ENCODE measurements around the gene MAGEF1.

Gene MAGEF1, protein sequence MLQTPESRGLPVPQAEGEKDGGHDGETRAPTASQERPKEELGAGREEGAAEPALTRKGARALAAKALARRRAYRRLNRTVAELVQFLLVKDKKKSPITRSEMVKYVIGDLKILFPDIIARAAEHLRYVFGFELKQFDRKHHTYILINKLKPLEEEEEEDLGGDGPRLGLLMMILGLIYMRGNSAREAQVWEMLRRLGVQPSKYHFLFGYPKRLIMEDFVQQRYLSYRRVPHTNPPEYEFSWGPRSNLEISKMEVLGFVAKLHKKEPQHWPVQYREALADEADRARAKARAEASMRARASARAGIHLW

GRCh38 chr3:184711493-184712247 lies at the start of gene MAGEF1:
TSS of gene MAGEF1 (minus strand) at chr3:184712064. CDS start at chr3:184711821, 243 bp downstream.
- DNase-seq, result peak; percentile 55 to 67

- DNase-seq, result no peak
Measured at GRCh38 chr3:184761075-184761841, 49.4 kb upstream of the MAGEF1 start.

GRCh38 chr3:184760337-184761074 lies 48.6 kb upstream of the MAGEF1 start:
- no peak for DNase-seq

DNA sequence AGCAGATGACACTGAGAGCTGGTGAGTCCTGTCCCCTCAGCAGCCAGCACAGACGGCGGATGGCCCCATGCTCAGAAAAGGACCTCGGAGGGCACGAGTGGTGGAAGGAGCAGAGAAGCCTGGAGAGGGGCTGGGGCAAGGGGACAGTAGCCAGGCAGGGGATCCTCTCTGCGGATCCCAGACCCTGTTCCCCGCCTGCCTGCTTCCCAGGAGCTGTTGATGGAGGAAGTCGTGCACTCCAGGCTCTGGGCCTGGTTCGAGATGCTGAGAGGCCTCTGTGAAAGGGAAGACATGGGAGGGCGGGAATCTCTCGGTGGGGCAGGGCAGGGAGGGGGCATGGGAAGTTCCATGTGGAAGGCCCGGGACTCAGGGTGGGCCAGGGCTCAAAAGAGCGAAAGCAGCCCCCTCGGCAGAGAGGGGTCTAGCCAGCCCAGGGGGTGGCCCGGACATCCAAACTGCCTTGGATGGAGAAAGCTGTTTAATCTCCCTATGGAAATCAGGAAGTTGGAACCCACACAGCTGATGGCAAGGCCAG lies 47.9 kb upstream of the MAGEF1 start:
- no peak for DNase-seq

- DNase-seq, result no peak
Measured at GRCh38 chr3:184758056-184758455, 46.2 kb upstream of the MAGEF1 start.

DNA sequence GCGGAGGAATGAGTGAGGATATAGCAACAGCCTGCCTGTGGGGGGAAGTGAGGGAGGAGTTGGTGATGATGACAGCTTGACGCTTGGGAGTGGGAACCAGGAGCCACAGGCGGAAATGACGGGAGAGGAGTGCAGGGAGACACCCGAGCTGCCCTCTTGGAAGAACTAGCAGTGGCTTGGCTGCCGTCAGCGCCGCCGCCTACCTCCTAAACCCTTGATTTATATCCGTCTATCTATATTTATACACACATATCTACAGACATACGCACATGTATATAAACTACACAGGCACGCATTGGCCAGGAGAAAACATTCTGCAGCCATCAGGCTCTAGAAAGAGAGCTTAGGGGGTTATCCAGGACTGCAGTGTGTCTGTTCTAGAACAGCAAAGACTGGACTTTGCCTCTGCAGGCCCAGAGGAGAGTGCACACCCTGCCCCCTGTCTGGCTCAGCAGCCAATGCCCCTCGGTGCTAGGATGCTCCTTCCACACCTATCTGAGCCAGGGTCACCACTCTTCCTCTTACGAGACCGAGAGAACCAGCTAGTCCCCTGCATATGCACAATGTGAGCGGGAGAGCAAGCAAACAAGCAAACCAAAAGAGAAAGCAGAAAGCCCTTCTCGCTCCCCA lies 45.3 kb upstream of the MAGEF1 start:
- DNase-seq, result no peak

DNA sequence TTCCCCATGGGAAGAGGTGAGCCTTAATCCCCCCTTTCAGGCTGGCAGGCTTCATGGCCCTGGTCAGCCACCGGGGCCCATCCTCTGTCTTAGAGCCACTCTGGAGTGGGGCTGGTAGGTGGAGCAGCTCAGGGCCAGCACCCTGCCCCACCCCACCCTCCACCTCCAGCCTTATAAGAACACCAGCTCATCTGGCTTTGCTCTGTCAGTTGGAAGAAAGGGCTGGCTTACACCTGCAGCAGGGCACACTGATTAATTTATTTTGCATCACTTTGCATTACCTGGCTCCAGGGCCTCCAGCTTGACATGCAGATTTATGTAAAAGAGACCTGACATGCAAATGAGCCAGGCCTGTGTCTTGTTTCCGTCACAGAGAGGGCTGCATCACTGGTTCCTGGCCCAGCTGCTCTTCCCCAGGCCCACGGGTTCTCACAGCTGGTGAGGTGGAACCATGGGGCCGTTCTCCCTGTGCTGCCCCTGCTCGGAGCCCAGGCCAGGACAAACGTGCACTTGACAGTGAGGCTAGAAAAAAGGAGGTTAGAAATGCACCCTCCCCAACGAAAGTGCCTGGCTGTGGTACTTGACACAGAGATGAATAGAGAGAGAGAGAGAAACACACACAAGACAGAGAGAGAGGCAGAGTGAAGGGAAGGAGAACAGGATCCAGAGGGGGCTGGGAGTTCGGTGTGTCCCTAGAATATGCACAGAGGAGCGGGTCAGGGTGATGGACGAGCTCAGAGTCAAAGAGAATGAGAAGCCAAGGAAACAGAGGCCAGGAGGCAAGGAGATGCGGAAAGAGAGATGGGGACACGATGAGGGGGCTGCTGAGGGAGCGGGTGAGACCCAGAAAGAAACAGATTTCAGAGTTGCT lies 44.5 kb upstream of the MAGEF1 start:
- DNase-seq, result no peak

DNA sequence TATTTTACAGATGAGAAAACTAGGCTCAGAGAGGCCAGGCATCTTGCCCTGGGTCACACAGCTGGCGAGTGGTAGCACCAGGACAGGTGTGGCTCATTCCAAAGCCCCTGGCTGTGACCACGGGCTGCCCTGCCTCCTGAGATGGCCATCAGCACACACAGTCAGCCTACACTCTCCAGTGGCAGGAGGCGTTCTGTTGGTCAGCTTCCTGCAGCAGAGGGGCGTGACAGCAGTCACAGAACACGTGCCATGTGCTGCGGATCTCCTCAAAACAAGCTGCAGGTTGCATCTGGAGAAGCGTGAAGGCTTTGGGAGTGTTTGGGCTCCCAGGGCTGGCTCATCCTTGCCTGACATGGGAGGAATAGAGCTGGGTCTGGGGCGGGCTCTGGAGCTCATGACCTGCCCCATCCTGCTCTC lies 43.5 kb upstream of the MAGEF1 start:
- DNase-seq, result no peak

DNA sequence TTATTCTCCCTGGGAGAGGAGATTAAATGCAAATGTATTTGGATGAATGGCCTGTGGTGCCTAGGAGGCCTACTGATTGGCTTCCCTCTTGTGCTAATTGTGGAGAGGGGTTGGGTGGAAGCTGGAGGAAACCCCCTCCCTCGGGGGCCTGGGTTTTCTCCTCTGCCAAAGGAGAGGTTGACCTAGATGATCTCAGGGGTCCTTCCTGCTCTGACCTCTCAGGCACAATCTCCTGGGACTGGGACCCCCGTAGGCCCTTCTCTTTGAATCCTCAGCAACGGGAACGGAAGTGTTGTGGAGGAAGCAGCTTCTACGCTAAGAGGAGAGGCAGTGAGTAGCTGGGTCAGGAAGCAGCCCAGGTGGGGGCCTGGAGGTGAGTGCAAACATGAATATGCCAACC lies 40.5 kb upstream of the MAGEF1 start:
- no peak for DNase-seq

- DNase-seq, result no peak
Measured at GRCh38 chr3:184751204-184752040, 39.6 kb upstream of the MAGEF1 start.

GRCh38 chr3:184750349-184751083 lies 38.7 kb upstream of the MAGEF1 start:
- DNase-seq, result no peak

DNA sequence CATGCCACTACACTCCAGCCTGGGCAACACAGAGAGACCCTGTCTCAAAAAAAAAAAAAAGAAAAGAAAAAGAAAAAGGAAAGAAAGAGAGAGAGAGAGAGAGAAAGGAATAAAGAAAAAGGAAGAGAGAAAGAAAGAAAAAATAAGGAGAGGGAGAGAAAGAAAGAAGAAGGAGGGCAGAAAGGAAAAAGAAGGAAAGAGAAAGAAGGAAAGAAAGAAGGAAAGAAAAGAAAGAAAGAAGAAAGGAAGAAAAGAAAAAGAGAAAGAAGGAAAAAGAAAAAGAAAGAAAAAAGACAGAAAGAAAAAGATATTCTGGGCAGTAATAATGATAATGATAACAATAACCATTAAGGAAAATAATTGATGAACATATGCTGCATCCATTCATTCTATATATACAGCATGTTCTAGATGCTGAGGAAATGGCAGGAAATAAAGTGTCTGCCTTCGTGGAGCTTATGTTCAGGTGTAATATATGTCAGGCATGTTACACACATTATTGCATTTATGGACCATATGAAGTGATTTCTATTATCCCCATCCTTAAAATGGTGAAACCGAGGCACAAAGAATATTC lies 37.4 kb upstream of the MAGEF1 start:
- DNase-seq, result no peak

GRCh38 chr3:184748219-184749135 lies 36.6 kb upstream of the MAGEF1 start:
- DNase-seq, result no peak

DNA sequence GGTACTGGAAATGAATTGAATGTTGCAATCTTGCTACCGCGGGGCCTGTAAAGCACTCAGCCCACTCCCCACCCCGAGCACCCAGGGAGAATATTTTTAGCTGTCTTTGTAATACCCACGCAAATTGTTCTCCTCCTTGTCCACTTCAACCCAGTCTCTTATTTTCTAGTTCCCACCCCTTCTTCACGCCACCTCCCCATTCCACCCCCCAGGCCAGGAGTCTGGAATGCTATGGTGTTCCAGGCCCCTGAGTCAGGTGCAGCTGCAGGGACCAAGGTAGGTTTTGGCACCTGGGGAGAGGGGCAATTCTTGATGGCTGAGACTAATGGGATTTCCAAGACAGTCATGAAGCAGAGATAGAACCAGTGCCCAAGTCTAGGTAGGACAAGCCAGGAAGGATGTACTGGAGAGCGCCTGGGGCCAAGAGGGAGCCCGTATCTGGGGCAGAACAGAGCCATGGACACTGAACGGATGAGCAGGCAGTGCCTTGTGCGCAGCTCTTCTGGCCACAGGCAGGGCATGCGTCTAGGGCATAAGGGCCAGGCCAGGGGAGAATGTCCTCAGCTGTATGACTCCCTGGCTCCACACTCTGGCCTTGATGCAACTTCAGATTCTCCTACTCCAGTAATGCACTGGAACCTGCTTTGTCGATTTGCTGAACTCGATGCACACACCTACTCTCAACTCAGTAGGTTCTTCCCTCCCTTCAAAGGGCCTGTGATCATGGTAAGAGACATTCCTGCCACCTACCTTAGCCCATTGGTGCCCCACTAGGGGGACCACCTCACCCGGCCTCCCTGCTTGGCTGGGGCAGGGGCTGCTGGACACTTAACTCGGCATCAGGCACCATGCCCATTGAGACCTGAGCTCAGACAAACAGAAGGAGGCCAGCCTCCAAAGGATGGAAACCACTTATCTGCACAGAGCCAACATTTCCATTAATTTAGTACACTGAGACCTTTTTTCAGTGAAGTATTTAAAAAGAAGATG lies 34.6 kb upstream of the MAGEF1 start:
- DNase-seq, result no peak

DNA sequence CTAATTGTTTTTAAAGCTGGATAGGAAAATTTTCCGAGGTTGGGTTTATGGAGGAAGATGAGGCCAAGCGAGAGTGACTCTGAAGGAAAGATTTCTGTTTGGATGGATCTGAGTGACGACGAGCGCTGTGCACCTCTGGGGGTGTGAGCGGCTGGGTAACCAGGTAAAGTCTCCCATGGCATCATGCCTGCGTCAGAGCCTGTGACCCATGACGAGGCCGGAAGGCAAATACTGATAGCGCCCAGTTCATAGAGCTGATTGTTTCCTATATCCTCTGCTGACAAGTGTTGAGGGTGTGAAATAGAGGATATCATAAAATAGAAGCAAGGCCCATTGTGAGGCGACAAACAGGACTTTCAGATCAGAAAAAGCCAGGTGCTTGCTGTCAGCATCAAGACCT lies 33.7 kb upstream of the MAGEF1 start:
- no peak for DNase-seq

DNA sequence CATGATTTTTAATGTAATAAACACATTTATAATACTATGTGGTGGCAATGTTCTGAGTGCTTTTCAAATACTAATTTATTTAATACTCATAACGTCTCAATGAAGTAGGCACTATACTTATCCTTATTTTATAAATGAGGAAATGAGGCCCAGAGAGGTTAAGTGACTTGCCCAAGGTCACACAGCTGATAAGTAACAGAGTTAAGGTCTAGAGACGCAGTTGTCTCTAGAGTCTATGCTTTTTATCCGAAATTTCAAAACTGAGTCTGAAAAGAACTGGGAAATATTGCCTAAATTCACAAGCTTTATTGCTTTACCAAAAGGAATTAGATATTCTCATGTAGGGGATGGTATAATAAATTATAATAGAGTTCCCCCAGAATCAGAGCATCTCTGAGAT lies 31.4 kb upstream of the MAGEF1 start:
- DNase-seq, result no peak

Measured in NCI-H187 (cell line).